ENCODE results near the gene ARFGEF3. TPM values are rescaled to one million over a fixed set of nuclear protein-coding genes. Genes with fewer than 3 reads are reported as not detected.
"Not testable (repeated sequence)": the region's sequence is repeated elsewhere in the genome, so short reads cannot be mapped to it uniquely, and the experiment has no call there.

Gene ARFGEF3
- total RNA-seq, 1 donor from 2014 or later: 9.5 TPM

- no peak for DNase-seq (ENCODE audit: low read depth)
- no peak overlapping the region for H3K4me3 ChIP-seq (ENCODE audit: low read depth, low read length)
These were observed 116.6 kb downstream of the ARFGEF3 start for GRCh38 chr6:138278326-138278725.

GRCh38 chr6:138285800-138286199 lies 124.1 kb downstream of the ARFGEF3 start:
- no peak overlapping the region for H3K4me3 ChIP-seq (ENCODE audit: low read depth, low read length)
- no peak for DNase-seq (ENCODE audit: low read depth)
- TF ChIP-seq, protein P1, sequence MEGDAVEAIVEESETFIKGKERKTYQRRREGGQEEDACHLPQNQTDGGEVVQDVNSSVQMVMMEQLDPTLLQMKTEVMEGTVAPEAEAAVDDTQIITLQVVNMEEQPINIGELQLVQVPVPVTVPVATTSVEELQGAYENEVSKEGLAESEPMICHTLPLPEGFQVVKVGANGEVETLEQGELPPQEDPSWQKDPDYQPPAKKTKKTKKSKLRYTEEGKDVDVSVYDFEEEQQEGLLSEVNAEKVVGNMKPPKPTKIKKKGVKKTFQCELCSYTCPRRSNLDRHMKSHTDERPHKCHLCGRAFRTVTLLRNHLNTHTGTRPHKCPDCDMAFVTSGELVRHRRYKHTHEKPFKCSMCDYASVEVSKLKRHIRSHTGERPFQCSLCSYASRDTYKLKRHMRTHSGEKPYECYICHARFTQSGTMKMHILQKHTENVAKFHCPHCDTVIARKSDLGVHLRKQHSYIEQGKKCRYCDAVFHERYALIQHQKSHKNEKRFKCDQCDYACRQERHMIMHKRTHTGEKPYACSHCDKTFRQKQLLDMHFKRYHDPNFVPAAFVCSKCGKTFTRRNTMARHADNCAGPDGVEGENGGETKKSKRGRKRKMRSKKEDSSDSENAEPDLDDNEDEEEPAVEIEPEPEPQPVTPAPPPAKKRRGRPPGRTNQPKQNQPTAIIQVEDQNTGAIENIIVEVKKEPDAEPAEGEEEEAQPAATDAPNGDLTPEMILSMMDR (conservative IDR thresholded peaks at IDR 0.05; ENCODE audit: low read depth, low read length): peak; percentile 15

More at GRCh38 chr6:138278326-138278725, 116.6 kb downstream of the ARFGEF3 start:
- TF ChIP-seq, protein P1 (conservative IDR thresholded peaks at IDR 0.05; ENCODE audit: low read depth, low read length): peak; percentile 57

DNA sequence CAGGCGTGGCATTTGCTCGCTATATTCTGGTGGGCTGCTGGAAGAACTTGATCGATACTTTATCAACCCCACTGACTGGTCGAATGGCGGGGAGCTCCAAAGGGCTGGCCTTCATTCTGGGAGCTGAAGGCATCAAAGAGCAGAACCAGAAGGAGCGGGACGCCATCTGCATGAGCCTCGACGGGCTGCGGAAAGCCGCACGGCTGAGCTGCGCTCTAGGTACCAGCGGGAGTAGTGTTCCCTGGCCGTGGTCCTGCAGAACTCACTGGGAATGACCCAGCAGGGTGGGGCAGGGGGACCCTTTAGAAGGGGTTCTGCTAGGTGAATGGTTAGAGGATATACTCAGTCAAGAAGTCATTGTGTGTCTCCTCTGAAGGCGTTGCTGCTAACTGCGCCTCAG lies 125.0 kb downstream of the ARFGEF3 start:
- TF ChIP-seq, protein P1 (conservative IDR thresholded peaks at IDR 0.05; ENCODE audit: low read depth, low read length): no peak
- no peak overlapping the region for H3K4me3 ChIP-seq (ENCODE audit: low read depth, low read length)
- DNase-seq (ENCODE audit: low read depth): no peak

GRCh38 chr6:138287144-138287955 lies 125.6 kb downstream of the ARFGEF3 start:
- H3K4me3 ChIP-seq (ENCODE audit: low read depth, low read length): no peak overlapping the region
- TF ChIP-seq, protein P1 (conservative IDR thresholded peaks at IDR 0.05; ENCODE audit: low read depth, low read length): peak; percentile 81
- no peak for DNase-seq (ENCODE audit: low read depth)

DNA sequence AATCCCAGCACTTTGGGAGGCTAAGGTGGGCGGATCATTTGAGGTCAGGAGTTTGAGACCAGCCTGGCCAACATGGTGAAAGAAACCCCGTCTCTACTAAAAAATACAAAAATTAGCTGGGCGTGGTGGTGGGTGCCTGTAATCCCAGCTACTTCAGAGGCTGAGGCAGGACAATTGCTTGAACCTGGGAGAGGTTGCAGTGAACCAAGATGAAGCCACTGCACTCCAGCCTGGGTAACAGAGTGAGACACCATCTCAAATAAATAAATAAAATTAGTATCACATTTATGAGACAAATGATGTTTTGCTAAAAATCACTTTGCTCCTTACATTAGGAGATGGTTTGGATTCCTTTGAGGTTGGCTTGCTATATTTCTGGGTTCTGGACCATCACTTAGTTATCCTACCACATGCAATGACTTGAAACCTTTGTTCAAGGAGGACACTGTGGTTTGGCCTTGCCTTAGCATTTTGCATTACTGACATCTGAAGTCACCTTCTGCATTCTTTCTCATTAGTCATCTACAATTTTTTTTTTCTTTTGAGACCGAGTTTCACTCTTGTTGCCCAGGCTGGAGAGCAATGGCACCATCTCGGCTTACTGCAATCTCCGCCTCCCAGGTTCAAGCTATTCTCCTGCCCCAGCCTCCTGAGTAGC lies 126.8 kb downstream of the ARFGEF3 start:
- DNase-seq (ENCODE audit: low read depth): peak; percentile 74
- not testable (repeated sequence) for H3K4me3 ChIP-seq (ENCODE audit: low read depth, low read length)

DNA sequence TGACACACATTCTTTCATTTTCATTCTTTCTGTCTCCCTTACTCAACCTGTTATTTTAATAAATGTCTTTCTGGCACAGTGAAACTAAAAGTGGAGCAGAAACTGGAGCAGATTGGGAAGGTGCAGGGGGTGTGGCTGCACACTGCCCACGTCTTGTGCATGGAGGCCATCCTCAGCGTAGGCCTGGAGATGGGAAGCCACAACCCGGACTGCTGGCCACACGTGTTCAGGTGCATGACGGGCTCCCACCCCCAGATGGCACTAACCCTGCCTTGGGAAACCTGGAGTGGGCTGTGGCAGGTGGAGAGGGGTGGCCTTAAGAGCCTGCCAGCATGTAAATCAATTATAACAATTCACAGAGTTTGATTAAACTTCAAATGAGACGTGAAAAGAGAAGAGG lies 128.0 kb downstream of the ARFGEF3 start:
- TF ChIP-seq, protein P1 (conservative IDR thresholded peaks at IDR 0.05; ENCODE audit: low read depth, low read length): peak; percentile 45

GRCh38 chr6:138290423-138290962 lies 128.8 kb downstream of the ARFGEF3 start:
- DNase-seq (ENCODE audit: low read depth): no peak
- TF ChIP-seq, protein P1 (conservative IDR thresholded peaks at IDR 0.05; ENCODE audit: low read depth, low read length): no peak
- no peak overlapping the region for H3K4me3 ChIP-seq (ENCODE audit: low read depth, low read length)

More for the DNA sequence above, 128.0 kb downstream of the ARFGEF3 start:
- DNase-seq (ENCODE audit: low read depth): no peak
- H3K4me3 ChIP-seq (ENCODE audit: low read depth, low read length): no peak overlapping the region
